ENCODE data around the gene CAPN3.
"Not testable (repeated sequence)": the region's sequence is repeated elsewhere in the genome, so short reads cannot be mapped to it uniquely, and the experiment has no call there.

Gene CAPN3

GRCh38 chr15:42359249-42359648 lies at the start of gene CAPN3:
TSS of gene CAPN3 (plus strand) at chr15:42359501. CDS start at chr15:42359806, 305 bp downstream.
- in situ Hi-C loops (cut with HindIII; ENCODE audit: low pct_ligation_motif_present, low pct_unique_long_range_greater_than_20kb, low sequenced_read_pairs): no loop called here
- DNase-seq: no peak

- no peak for DNase-seq
- in situ Hi-C loops (cut with HindIII; ENCODE audit: low pct_ligation_motif_present, low pct_unique_long_range_greater_than_20kb, low sequenced_read_pairs): no loop called here
Observed at GRCh38 chr15:42313463-42313862, 45.8 kb upstream of the CAPN3 start.

GRCh38 chr15:42314818-42315217 lies 44.5 kb upstream of the CAPN3 start:
- DNase-seq: no peak
- in situ Hi-C loops (cut with HindIII; ENCODE audit: low pct_ligation_motif_present, low pct_unique_long_range_greater_than_20kb, low sequenced_read_pairs): no loop called here

GRCh38 chr15:42315521-42315920 lies 43.8 kb upstream of the CAPN3 start:
- no peak for DNase-seq
- in situ Hi-C loops (cut with HindIII; ENCODE audit: low pct_ligation_motif_present, low pct_unique_long_range_greater_than_20kb, low sequenced_read_pairs): no loop called here

- DNase-seq; in situ Hi-C loops (cut with HindIII; ENCODE audit: low pct_ligation_motif_present, low pct_unique_long_range_greater_than_20kb, low sequenced_read_pairs): not testable (repeated sequence)
Observed at GRCh38 chr15:42316282-42316805, 43.0 kb upstream of the CAPN3 start.

GRCh38 chr15:42319206-42319605 lies 40.1 kb upstream of the CAPN3 start:
- no peak for DNase-seq
- in situ Hi-C loops (cut with HindIII; ENCODE audit: low pct_ligation_motif_present, low pct_unique_long_range_greater_than_20kb, low sequenced_read_pairs): no loop called here

GRCh38 chr15:42324308-42324707 lies 35.0 kb upstream of the CAPN3 start:
- in situ Hi-C loops (cut with HindIII; ENCODE audit: low pct_ligation_motif_present, low pct_unique_long_range_greater_than_20kb, low sequenced_read_pairs): no loop called here
- DNase-seq: no peak

- no peak for DNase-seq
- in situ Hi-C loops (cut with HindIII; ENCODE audit: low pct_ligation_motif_present, low pct_unique_long_range_greater_than_20kb, low sequenced_read_pairs): no loop called here
Observed at GRCh38 chr15:42329161-42329560, 30.1 kb upstream of the CAPN3 start.

GRCh38 chr15:42329992-42330391 lies 29.3 kb upstream of the CAPN3 start:
- in situ Hi-C loops (cut with HindIII; ENCODE audit: low pct_ligation_motif_present, low pct_unique_long_range_greater_than_20kb, low sequenced_read_pairs): no loop called here
- DNase-seq: no peak

GRCh38 chr15:42331235-42331634 lies 28.1 kb upstream of the CAPN3 start:
- in situ Hi-C loops (cut with HindIII; ENCODE audit: low pct_ligation_motif_present, low pct_unique_long_range_greater_than_20kb, low sequenced_read_pairs): no loop called here
- no peak for DNase-seq

- no peak for DNase-seq
- in situ Hi-C loops (cut with HindIII; ENCODE audit: low pct_ligation_motif_present, low pct_unique_long_range_greater_than_20kb, low sequenced_read_pairs): no loop called here
Observed at GRCh38 chr15:42332331-42332730, 27.0 kb upstream of the CAPN3 start.

- in situ Hi-C loops (cut with HindIII; ENCODE audit: low pct_ligation_motif_present, low pct_unique_long_range_greater_than_20kb, low sequenced_read_pairs): no loop called here
- no peak for DNase-seq
Observed at GRCh38 chr15:42335074-42335473, 24.2 kb upstream of the CAPN3 start.

- DNase-seq; in situ Hi-C loops (cut with HindIII; ENCODE audit: low pct_ligation_motif_present, low pct_unique_long_range_greater_than_20kb, low sequenced_read_pairs): not testable (repeated sequence)
Observed at GRCh38 chr15:42336650-42337049, 22.7 kb upstream of the CAPN3 start.

GRCh38 chr15:42337104-42337503 lies 22.2 kb upstream of the CAPN3 start:
- in situ Hi-C loops (cut with HindIII; ENCODE audit: low pct_ligation_motif_present, low pct_unique_long_range_greater_than_20kb, low sequenced_read_pairs); DNase-seq: not testable (repeated sequence)

- in situ Hi-C loops (cut with HindIII; ENCODE audit: low pct_ligation_motif_present, low pct_unique_long_range_greater_than_20kb, low sequenced_read_pairs): no loop called here
- DNase-seq: no peak
Observed at GRCh38 chr15:42338500-42338899, 20.8 kb upstream of the CAPN3 start.

GRCh38 chr15:42343596-42344232 lies 15.6 kb upstream of the CAPN3 start:
- in situ Hi-C loops (cut with HindIII; ENCODE audit: low pct_ligation_motif_present, low pct_unique_long_range_greater_than_20kb, low sequenced_read_pairs): no loop called here
- no peak for DNase-seq

- no peak for DNase-seq
- in situ Hi-C loops (cut with HindIII; ENCODE audit: low pct_ligation_motif_present, low pct_unique_long_range_greater_than_20kb, low sequenced_read_pairs): no loop called here
Observed at GRCh38 chr15:42344763-42345162, 14.5 kb upstream of the CAPN3 start.

- no peak for DNase-seq
- in situ Hi-C loops (cut with HindIII; ENCODE audit: low pct_ligation_motif_present, low pct_unique_long_range_greater_than_20kb, low sequenced_read_pairs): no loop called here
Observed at GRCh38 chr15:42345504-42345903, 13.8 kb upstream of the CAPN3 start.

GRCh38 chr15:42348083-42348482 lies 11.2 kb upstream of the CAPN3 start:
- no peak for DNase-seq
- in situ Hi-C loops (cut with HindIII; ENCODE audit: low pct_ligation_motif_present, low pct_unique_long_range_greater_than_20kb, low sequenced_read_pairs): no loop called here

GRCh38 chr15:42349186-42349585 lies 10.1 kb upstream of the CAPN3 start:
- in situ Hi-C loops (cut with HindIII; ENCODE audit: low pct_ligation_motif_present, low pct_unique_long_range_greater_than_20kb, low sequenced_read_pairs): no loop called here
- no peak for DNase-seq

GRCh38 chr15:42352401-42352800 lies 6.9 kb upstream of the CAPN3 start:
- in situ Hi-C loops (cut with HindIII; ENCODE audit: low pct_ligation_motif_present, low pct_unique_long_range_greater_than_20kb, low sequenced_read_pairs): no loop called here
- no peak for DNase-seq

Data from ACHN (cell line).